Measurements from ENCODE around the gene WTAP. TPM values are rescaled to one million over a fixed set of nuclear protein-coding genes. Genes with fewer than 3 reads are reported as not detected.

WTAP gene
- total and polyA plus RNA-seq, 2 experiments from 2014 or later: 108 to 121 TPM

GRCh38 chr6:159682810-159683209 is 44.5 kb upstream of the WTAP start (continued):
- TF ChIP-seq REST (IDR thresholded peaks at IDR 0.05; ENCODE audit: unreplicated experiment) (no peak), EZH2phosphoT487 (IDR thresholded peaks at IDR 0.05; ENCODE audit: unreplicated experiment) (no peak), EZH2 (IDR thresholded peaks at IDR 0.05; ENCODE audit: low read depth, unreplicated experiment) (no peak), CTCF (conservative IDR thresholded peaks at IDR 0.05; ENCODE audit: low read depth in 2 of 2) (no peak), STAT1 (IDR thresholded peaks at IDR 0.05; ENCODE audit: unreplicated experiment) (no peak)

DNA sequence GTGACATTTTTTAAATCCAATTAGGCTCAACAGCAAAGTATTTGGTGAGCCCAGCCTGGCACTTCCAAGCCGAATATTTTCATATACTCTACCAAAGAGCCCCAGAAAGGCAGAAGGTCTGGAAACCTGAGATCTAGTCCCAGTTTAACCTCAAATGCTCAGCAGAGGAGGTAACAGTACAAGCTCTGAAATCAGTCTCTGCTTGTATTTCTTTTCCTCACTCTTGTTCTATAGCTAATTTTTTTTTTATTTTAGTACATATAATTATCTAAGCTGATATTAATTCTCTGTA is 43.3 kb upstream of the WTAP start:
- no peak for TF ChIP-seq REST (IDR thresholded peaks at IDR 0.05; ENCODE audit: unreplicated experiment)
- no peak for TF ChIP-seq POLR2AphosphoS5 (IDR thresholded peaks at IDR 0.05; ENCODE audit: low read depth)

More for the DNA sequence above, 43.3 kb upstream of the WTAP start:
- H3K27me3 ChIP-seq (ENCODE audit: insufficient read depth): no peaks in the 10 kb centered on the region
- H3K4me3 ChIP-seq: no peak overlapping the region
- Mint-ChIP-seq H3K9me3 (no peaks in the 10 kb centered on the region), H3K27ac (no peak overlapping the region), H3K4me3 (no peak overlapping the region), H3K4me1 (no peaks in the 10 kb centered on the region), H3K36me3 (ENCODE audit: low read depth) (peaks cover 43% of the 10 kb centered on the region), H3K27me3 (ENCODE audit: insufficient read depth, low read depth, poor library complexity) (no peaks in the 10 kb centered on the region)
- ATAC-seq: no peak
- H3K79me2 ChIP-seq (replicated peaks; ENCODE audit: insufficient read depth): peaks cover 34% of the 10 kb centered on the region
- H4K20me1 ChIP-seq (replicated peaks; ENCODE audit: insufficient read depth): peaks cover 13% of the 10 kb centered on the region
- no peak overlapping the region for H2AFZ ChIP-seq
- no peaks in the 10 kb centered on the region for H3F3A ChIP-seq (replicated peaks; ENCODE audit: low read depth)
- H3K9me2 ChIP-seq (ENCODE audit: insufficient read depth): no peaks in the 10 kb centered on the region
- H3K27ac ChIP-seq (ENCODE audit: low read depth): no peak overlapping the region
- peaks cover 27% of the 10 kb centered on the region for H3K36me3 ChIP-seq (ENCODE audit: insufficient read depth)
- DNase-seq (ENCODE audit: low spot score): no peak
- no peak overlapping the region for H3K4me2 ChIP-seq
- H3K4me1 ChIP-seq (ENCODE audit: insufficient read depth): no peaks in the 10 kb centered on the region

All from GM23338 (cell line).